Renal cortical epithelial cell (primary cell): ENCODE measurements around the gene DLGAP3. TPM values are rescaled to one million over a fixed set of nuclear protein-coding genes. Genes with fewer than 3 reads are reported as not detected.

Source experiments
- DNase-seq: peaks from one replicate; pipeline ENCODE4 v3.0.0-alpha.2; 2011; ENCODE audit warnings: low read depth
- total RNA-seq: library from RNA; depleted of rRNA; stranded (reverse); fragments of >200 nt; gene quantifications from 2 replicates; pipeline ENCODE4 v1.2.3, GENCODE V29; 2014

The DLGAP3 gene
- total RNA-seq, 1 donor from 2014 or later = 0.05 TPM

- no peak for DNase-seq
Measured at GRCh38 chr1:34905098-34905459, 24.4 kb downstream of the DLGAP3 start.

- no peak for DNase-seq
Measured at GRCh38 chr1:34904236-34905097, 25.0 kb downstream of the DLGAP3 start.

GRCh38 chr1:34901919-34902318, 27.5 kb downstream of the DLGAP3 start:
- no peak for DNase-seq

- DNase-seq = no peak
Measured at GRCh38 chr1:34900775-34901502, 28.5 kb downstream of the DLGAP3 start.

- no peak for DNase-seq
Measured at GRCh38 chr1:34899906-34900305, 29.5 kb downstream of the DLGAP3 start.

- no peak for DNase-seq
Measured at GRCh38 chr1:34899471-34899870, 30.0 kb downstream of the DLGAP3 start.

- peak; percentile 25 for DNase-seq
Measured at GRCh38 chr1:34898330-34898761, 31.1 kb downstream of the DLGAP3 start.

GRCh38 chr1:34896612-34897011, 32.8 kb downstream of the DLGAP3 start:
- peak; percentile 15 for DNase-seq

- DNase-seq = no peak
Measured at GRCh38 chr1:34889705-34890104, 39.7 kb downstream of the DLGAP3 start.

GRCh38 chr1:34887593-34887992, 41.9 kb downstream of the DLGAP3 start:
- no peak for DNase-seq

- DNase-seq = no peak
Measured at GRCh38 chr1:34885405-34886247, 43.8 kb downstream of the DLGAP3 start.

GRCh38 chr1:34884961-34885360, 44.5 kb downstream of the DLGAP3 start:
- DNase-seq = no peak

GRCh38 chr1:34884536-34884935, 44.9 kb downstream of the DLGAP3 start:
- no peak for DNase-seq

- DNase-seq = no peak
Measured at GRCh38 chr1:34879230-34879629, 50.2 kb downstream of the DLGAP3 start.

GRCh38 chr1:34876406-34876805, 53.0 kb downstream of the DLGAP3 start:
- DNase-seq = no peak

GRCh38 chr1:34874296-34874952, 55.0 kb downstream of the DLGAP3 start:
- no peak for DNase-seq

GRCh38 chr1:34872133-34872503, 57.3 kb downstream of the DLGAP3 start:
- no peak for DNase-seq

GRCh38 chr1:34871443-34872132, 57.9 kb downstream of the DLGAP3 start:
- no peak for DNase-seq

- DNase-seq = no peak
Measured at GRCh38 chr1:34870395-34870794, 59.1 kb downstream of the DLGAP3 start.

GRCh38 chr1:34869760-34870159, 59.7 kb downstream of the DLGAP3 start:
- no peak for DNase-seq
